OCI-LY1 (cell line): ENCODE results near the gene B3GNT2.

Experiments
- CTCF ChIP-seq: fragments of 200-600 bp; sonication (generic), shearing (Covaris generic); IDR thresholded peaks from 2 replicates; pipeline ENCODE4 v1.5.1; 2017; ENCODE audit warnings: mild to moderate bottlenecking, antibody characterized with exemption, low read length, moderate library complexity, mixed read lengths
- EZH2 ChIP-seq: fragments of 200-600 bp; sonication (generic), shearing (Covaris generic); IDR thresholded peaks from 2 replicates; pipeline ENCODE4 v1.8.0; 2017; ENCODE audit warnings: borderline replicate concordance, mixed run types, mild to moderate bottlenecking, antibody characterized with exemption, low read length, moderate library complexity, mixed read lengths

- TF ChIP-seq EZH2 = no peak
- no peak for TF ChIP-seq CTCF
These were observed 58.7 kb downstream of the B3GNT2 start for GRCh38 chr2:62254424-62255266.
